GM19193 (cell line): Measurements from ENCODE around the gene VPS13D.

Source experiments
- POLR2A ChIP-seq: IDR thresholded peaks from 4 replicates; pipeline ENCODE4 v1.6.1; 2011; ENCODE audit not compliant: insufficient read depth, insufficient read length; ENCODE audit errors: extremely low read depth

Gene VPS13D

DNA sequence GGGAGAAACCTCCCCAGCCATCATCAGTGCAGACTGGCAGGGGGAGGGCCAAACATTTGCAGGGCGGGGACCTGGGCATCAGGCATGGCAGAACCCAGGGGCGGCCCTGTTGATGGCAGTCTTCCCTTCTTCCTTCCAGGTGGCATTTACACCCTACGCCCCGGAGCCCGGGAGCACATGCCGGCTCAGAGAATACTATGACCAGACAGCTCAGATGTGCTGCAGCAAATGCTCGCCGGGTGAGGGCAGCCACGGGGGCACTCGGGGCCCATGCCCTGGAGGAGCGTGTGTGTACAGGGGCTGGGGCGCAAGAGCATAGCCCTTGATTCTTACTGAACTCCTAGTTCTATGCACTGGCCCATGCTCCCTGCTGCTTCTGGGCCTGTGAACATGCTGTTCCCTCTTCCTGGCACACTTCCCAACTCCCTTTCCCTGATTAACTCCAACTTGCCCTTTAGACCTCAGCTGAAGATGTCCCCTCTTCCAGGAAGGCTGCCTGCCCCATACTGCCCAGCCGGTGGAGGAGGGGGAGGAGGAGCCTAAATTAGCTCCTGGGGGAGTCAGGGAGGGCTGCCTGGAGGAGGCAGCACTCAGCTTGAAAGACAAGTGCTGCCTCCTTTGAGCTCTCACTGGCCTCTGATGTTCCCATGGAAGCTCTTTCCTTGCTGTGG, 41.0 kb upstream of the VPS13D start:
- no peak for TF ChIP-seq POLR2A

DNA sequence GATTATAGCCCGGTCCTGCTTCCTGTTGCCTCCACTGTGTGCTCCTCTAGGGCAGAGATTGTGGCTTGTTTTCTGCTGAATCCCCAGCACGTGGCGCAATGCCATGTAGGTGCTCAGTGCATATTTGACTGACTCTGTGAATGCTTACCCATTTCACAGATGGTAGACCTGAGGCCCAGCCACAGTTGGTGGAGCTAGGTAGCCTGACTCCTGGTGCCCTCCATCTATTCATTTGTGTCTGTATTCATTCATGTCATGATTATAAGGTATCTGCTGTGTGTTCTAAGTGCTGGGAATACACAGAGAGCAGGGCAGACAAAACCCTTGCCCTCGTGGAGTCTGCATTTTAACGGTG, 40.5 kb upstream of the VPS13D start:
- TF ChIP-seq POLR2A: no peak

DNA sequence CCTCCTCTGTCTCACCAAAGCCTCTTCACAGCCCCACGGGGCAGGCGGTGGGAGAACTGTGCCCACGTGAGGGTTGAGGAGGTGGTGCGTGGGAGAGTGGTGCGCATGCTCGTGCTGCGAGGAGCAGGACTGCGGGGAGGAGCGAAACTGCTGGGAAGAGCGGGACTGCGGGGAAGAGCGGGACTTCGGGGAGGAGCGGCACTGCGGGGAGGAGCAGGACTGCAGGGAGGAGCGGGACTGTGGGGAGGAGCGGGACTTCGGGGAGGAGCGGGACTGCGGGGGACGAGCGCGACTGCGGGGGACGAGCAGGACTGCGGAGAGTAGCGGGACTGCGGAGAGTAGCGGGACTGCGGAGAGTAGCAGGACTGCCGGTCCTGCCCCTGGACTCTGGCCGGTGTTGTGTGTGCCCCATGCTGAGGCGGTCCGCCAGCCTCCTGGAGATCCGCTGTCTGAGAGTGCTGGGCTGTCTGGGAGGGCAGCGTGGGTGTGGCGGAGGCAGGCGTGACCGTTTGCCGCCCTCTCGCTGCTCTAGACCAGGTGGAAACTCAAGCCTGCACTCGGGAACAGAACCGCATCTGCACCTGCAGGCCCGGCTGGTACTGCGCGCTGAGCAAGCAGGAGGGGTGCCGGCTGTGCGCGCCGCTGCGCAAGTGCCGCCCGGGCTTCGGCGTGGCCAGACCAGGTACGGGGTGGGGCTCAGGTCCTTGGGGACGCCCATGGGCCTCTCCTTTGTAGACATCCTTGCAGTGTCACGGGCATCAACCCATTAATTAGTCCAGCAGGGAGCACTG, 38.4 kb upstream of the VPS13D start:
- TF ChIP-seq POLR2A: no peak

DNA sequence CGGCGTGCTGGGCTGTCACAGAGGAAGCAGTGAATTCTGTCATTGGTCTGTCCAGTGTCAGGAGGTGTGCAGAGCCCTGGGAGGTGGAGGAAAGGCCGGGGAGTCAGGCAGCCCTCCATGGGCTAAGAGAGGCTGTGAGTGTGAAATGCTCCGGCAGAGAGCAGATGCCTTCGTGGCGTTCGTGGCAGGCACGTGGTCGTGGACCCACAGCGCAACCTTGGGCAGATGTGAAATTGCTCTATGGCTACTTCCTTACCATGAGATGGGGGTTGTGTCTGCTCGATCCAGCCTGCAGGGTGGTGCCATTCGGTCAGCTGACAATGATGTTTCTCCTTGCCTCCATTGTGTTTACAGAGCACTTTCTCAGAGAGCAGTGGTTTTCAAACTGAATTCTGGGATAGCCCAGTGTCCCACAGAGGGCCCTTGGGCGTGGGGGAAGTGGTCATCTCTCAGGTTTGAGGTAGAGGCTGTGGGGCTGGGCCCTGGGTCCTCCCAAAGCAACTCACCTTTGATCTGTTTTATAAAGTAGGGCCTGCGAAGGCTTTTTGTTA, 35.1 kb upstream of the VPS13D start:
- no peak for TF ChIP-seq POLR2A

DNA sequence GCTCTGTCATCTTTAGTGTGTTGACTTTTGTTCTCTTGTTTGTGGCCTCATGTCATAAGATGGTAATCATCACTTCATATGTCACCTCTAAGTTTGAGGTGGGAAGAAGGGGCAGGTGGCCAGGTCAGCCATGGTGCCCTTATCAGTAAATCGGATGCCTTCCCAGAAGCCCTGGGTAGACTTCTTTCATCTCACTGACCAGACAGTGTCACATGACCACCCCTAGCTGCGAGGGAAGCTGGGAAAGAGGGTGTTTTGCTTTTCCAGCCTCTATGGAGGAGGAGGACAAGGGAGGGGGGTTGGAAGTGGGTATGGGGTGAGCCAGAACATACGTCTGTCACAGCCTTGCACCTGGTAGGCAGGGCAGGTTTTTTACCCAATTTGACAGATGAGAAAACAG, 34.4 kb upstream of the VPS13D start:
- TF ChIP-seq POLR2A: no peak

DNA sequence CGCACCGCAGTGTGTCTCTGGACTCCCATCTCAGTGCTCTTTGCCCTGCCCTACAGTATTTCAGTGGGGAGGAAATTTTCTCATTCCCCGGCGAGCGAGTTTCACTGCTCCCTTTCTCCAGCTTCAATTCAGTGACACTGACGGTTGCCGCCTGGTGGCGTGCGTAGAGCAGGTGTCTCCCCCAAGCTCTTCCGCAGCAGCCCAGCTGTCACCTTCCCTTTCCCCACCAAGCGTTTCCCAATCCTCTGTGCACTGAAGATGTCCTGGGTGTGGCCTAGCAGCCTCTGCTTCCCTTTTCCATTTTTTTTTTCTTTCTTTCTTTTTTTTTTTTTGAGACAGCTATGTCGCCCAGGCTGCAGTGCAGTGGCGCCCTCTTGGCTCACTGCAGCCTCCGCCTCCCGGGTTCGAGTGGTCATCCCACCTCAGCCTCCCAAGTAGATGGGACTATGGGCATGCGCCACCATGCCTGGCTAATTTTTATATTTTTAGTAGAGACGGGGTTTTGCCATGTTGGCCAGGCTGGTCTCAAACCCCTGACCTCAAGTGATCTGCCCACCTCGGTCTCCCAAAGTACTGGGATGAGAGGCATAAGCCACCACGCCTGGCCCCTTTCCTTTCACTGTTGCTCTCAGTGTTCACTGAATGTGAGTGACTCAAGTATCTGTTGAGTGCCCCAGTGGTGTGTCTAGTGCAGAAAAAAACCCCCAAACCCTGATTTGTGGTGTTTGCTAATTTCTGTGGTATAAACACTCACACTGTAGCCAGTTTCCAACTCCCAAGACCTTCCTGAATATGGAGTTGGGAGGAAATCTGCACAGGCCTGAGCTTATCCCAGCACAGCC, 33.0 kb upstream of the VPS13D start:
- no peak for TF ChIP-seq POLR2A

DNA sequence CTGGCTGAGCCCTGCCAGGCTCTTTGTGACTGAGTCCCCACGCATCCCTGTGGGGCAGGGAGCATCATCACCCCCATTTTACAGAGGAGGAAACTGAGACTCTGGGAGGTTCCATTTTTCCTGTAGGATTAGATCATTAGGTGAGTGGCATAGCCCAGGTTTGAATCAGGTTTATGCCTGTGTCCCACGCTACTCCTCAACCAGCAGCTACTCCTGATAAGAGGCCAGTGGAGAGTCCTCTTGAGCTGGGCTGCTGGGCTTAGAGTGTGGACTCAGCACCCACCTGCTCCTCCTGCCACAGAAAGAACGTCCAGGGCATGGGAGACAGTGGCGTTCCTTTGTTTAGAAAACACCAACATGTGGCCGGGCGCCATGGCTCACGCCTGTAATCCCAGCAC, 32.3 kb upstream of the VPS13D start:
- TF ChIP-seq POLR2A: no peak

DNA sequence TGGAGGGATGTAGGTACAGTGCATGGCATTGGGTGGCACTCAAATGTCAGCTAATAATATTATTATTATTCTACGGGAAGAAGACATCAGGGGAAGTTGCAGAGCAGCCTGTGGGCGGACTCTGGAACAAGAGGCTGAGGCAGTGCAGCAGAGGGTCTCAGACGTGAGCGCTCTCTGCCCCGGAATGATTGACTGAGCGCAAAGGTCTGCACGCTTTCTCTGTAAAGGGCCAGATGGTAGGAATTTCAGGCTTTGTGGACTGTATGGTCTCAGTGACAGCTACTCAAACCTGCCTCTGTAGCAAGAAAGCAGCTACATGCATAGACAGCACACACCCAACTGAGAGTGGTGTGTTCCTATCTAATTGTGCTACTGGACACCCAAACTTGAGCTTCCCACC, 29.6 kb upstream of the VPS13D start:
- no peak for TF ChIP-seq POLR2A

DNA sequence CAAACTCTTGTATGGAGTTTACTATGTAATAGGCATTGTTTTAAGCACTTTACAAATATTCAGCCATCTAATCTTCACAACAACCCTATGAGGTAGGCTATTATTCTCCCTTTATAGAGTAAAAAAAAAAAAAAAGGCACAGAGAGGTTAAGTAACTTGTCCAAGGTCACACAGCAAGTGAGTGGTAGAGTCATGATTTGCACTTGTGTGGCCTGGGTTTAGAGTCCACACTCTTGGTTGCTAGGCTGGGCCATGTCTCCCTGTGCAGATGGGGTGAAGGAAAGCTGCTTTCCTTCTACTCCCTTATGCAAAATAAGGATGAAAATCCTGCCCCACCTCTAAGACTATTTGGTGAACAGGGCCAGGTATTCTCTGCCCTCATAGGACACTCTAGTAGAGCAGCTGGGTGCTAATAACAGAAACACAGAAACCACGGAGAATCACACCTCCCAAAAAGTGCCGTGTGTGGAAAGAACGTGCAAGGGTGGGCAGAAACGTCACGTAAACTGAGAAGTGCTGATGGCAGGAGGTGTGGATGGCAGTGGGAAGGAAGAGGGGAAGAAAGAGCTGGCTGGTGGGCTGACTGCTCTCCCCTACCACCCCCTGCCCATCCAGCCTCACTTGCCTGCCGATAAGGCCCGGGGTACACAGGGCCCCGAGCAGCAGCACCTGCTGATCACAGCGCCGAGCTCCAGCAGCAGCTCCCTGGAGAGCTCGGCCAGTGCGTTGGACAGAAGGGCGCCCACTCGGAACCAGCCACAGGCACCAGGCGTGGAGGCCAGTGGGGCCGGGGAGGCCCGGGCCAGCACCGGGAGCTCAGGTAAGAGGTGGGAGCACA, 28.3 kb upstream of the VPS13D start:
- TF ChIP-seq POLR2A: peak; percentile 32

DNA sequence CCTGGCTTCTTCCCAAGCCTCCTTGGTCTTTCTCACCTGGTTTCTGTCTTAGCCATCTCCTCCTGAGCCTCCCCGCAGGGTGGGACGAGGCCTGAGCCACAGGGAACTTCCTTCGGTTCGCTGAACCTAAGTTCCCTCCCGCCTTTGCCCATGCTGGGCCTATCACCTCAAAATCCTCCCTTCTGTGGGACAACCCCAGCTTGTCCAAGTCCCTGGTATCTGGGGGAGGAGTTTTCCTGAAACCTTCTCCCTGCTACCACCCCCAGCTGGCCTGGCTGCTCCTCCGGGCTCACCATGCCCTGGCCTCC, 27.7 kb upstream of the VPS13D start:
- peak; percentile 12 for TF ChIP-seq POLR2A

DNA sequence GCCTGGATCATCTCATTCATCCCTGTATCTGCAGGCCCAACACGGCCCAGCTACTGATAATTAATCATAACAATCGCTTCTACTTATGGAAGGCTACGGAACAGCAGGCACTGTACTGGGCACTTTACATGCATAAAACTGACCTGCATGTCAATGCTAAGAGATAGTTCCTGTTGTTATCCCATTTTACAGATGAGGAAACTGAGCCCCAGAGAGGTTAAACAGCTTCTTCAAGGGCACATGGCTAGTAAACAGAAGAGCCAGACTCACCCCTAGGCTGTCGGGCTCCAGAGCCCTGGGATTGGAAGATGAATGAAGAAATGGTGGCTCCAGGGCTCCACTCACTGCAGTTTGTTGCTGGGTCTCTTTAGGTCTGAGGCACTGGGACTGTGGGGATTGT, 27.3 kb upstream of the VPS13D start:
- TF ChIP-seq POLR2A: no peak

DNA sequence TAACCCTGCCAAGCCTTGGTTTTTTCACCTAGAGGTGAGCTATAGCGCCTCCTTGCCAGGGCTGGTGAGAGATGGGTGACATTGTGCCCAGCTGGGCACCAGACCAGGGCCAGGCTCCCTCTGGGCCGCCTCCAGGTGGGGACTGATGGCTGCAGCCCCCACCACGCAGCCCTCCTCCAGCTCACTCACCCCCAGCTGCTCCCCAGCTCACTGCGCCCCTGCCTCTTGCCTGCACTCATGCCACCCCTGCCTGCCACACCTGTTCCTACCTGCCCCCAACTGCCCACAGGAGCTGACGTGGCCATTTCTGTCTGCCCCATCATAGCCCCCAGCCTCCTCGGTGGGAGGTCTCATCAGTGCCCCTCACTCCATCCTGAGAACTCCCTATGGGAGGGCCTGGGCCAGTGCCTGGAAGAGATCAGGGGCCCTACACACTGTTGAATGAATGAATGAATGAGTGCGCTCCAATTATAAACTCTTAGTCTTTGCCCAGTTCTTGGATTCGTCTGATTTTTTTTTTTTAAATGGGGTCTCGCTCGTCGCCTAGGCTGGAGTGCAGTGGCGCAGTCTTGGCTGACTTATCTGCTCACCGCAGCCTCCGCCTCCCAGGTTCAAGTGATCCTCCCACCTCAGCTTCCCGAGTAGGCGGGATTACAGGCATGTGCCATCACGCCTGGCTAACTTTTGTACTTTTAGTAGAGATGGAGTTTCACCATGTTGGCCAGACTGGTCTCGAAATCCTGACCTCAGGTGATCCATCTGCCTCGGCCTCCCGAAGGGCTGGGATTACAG, 26.4 kb upstream of the VPS13D start:
- no peak for TF ChIP-seq POLR2A

DNA sequence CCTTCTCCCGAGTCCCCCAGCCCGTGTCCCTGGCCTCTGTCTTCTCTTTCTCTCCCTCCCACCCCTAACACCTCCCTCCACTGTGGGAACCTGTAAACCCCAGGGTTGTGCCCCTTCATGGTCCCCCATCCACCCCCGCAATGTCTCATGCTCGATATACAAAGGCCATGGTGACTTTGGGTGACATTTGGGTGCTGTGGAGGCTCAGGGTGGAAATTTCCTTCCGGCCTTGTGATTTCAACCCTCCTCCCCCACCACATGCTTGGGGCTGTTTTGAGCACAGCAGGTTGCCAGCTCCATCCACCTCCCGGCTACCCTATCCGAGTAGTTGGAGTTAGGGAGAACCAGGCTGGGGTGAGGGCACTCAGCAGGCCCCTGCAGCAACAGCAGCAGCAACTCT, 25.7 kb upstream of the VPS13D start:
- TF ChIP-seq POLR2A: no peak
